Ovary (tissue), 9 donors: Measurements from ENCODE around the gene ANKRD26. TPM values are rescaled to one million over a fixed set of nuclear protein-coding genes. Genes with fewer than 3 reads are reported as not detected.

Source experiments
- DNase-seq, 5 donors: peaks; one replicate each; pipeline ENCODE4 v3.0.0-alpha.2; 2019 to 2020
- H3K27ac ChIP-seq, 2 donors: fragments of 200-600 bp; one replicate each; pipeline versions ENCODE4 v1.5.1 to v1.8.0; 2019 to 2022
- H3K27me3 ChIP-seq: fragments of 200-600 bp; one replicate; pipeline ENCODE4 v1.8.0; 2022
- H3K36me3 ChIP-seq: fragments of 200-600 bp; sonication (generic); one replicate; pipeline ENCODE4 v1.5.1; 2019
- H3K4me1 ChIP-seq: one replicate; pipeline ENCODE4 v1.8.1; 2013; ENCODE audit warnings: mild to moderate bottlenecking, moderate library complexity; ENCODE audit not compliant: insufficient read depth
- H3K4me3 ChIP-seq: fragments of 200-600 bp; sonication (generic); one replicate; pipeline ENCODE4 v1.5.1; 2017
- H3K9me3 ChIP-seq, 2 donors: fragments of 200-600 bp in 1 of 2; sonication (generic) in 1 of 2; one replicate each; pipeline versions ENCODE4 v1.5.1 to v1.8.1; 2013 to 2019; ENCODE audit warnings: mild to moderate bottlenecking in 1 of 2, moderate library complexity in 1 of 2
- CTCF ChIP-seq, 3 donors: fragments of 450-650 bp in 2 of 3; fragments of 200-600 bp in 1 of 3; IDR thresholded peaks; one replicate each; pipeline versions ENCODE4 v1.5.1 to v1.8.0; 2016 to 2022; ENCODE audit warnings: antibody characterized with exemption in 3 of 3, mild to moderate bottlenecking in 1 of 3
- EP300 ChIP-seq: sonication (generic); formaldehyde crosslinking; IDR thresholded peaks from one replicate; pipeline ENCODE4 v1.6.1; 2017; ENCODE audit warnings: antibody characterized with exemption
- POLR2A ChIP-seq: fragments of 450-650 bp; IDR thresholded peaks from one replicate; pipeline ENCODE4 v1.6.1; 2017; ENCODE audit warnings: antibody characterized with exemption, mild to moderate bottlenecking, moderate library complexity
- WGBS, 3 donors: extraction: QIAGEN DNeasy Blood & Tissue Kit in 1 of 3; methylation state at CpG; one replicate each; pipeline versions ENCODE4 v1.1.5 to v1.1.7; 2013 to 2017; 5-methylcytosine and 5-hydroxymethylcytosine counted together
- intact Hi-C, 4 donors: fragments of 100-400 bp; cut with DNase I; formaldehyde crosslinking; loops; one replicate each; pipeline versions ENCODE4 v1.11.0 to v1.15.1; 2022 to 2023
- polyA plus RNA-seq, 2 donors: library from polyadenylated mRNA; stranded (reverse); fragments of 200-250 nt in 1 of 2; fragments of 350-450 nt in 1 of 2; fragmentation: Illumina TruSeq in 1 of 2; extraction: RNeasy Lipid Tissue Mini Kit (QIAGEN cat#74804) in 1 of 2; gene quantifications; one replicate each; pipeline ENCODE4 v1.2.3, GENCODE V29; 2013 to 2014
- total RNA-seq, 7 donors: library from RNA; depleted of rRNA in 2 of 7; stranded (reverse); fragments of >200 nt in 2 of 7; fragmentation: NEBNext Ultra II Directional in 3 of 7; extraction: Animal tissue kit (Norgen Biotek cat#: 25700) in 3 of 7; gene quantifications; one replicate each; pipeline versions ENCODE4 v1.1.0 to v1.2.4, GENCODE V29; 2016 to 2023
- donor health status: DM: no; HTN: no; CAD: no; lungs with moderate emphysema.
- donor health status: DM: no; HTN: no; CAD: no.
- donor health status: Bipolar disorder and iron deficiency.
- donor health status: DM: yes; HTN: yes; CAD: no.
- donor health status: DM: no; HTN: no; CAD: no.
- donor health status: DM: yes; HTN: yes; CAD: no.

Gene ANKRD26
- total and polyA plus RNA-seq, 9 donors = 2.2 to 12.1 (median 8.2) TPM

GRCh38 chr10:26982058-26982457 is 118.2 kb downstream of the ANKRD26 start:
- H3K27ac ChIP-seq = no peak overlapping the region
- no peaks in the 10 kb centered on the region for H3K4me1 ChIP-seq
- WGBS, 3 donors = 85 to 94% (median 86%) methylated on average over 1 of the region's 1 CpG
- H3K36me3 ChIP-seq = no peaks in the 10 kb centered on the region
- intact Hi-C loops = no loop called here
- H3K27me3 ChIP-seq = no peaks in the 10 kb centered on the region
- DNase-seq = no peak
- H3K9me3 ChIP-seq = no peaks in the 10 kb centered on the region
- TF ChIP-seq EP300 (no peak), CTCF (IDR thresholded peaks at IDR 0.05) (no peak), POLR2A (no peak)
- H3K4me3 ChIP-seq = no peak overlapping the region

DNA sequence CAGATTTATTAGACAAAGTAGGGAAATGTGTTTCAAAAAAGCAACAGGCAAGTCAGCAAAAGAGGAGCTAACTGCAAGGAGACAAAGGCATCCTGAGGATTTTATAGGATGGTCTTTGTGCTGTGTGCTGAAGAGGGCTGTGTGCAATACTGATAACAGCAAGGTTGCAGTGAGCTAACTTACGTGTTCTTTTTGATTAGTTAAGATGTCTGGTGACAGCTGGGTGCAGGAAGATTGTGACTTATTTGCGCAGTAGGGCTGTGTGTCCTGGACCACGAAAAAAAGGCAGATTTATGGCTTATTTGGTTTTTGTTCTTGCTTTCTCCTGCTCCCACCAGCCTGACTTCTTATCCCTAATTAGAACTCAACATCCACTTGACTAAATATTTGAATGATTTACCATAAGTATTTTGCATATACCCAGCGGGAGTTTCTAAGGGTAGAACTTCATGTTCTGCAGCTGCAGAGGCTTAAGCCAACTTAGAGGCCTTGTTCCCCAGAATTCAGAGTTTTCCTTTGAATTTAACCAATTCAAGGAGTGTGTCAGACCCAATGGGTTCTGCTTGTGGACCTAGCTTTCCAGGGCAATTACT is 119.0 kb downstream of the ANKRD26 start:
- Histone ChIP-seq H3K4me3 (no peak overlapping the region), H3K9me3 (no peaks in the 10 kb centered on the region), H3K27ac (no peak overlapping the region), H3K27me3 (no peaks in the 10 kb centered on the region), H3K36me3 (no peaks in the 10 kb centered on the region), H3K4me1 (no peaks in the 10 kb centered on the region)
- TF ChIP-seq EP300 = no peak
- no peak for TF ChIP-seq POLR2A
- no peak for TF ChIP-seq CTCF (IDR thresholded peaks at IDR 0.05)
- intact Hi-C loops = no loop called here
- DNase-seq = no peak
- 68 to 75% (median 74%) methylated on average over 4 of the region's 4 CpGs for whole genome bisulfite sequencing, 3 donors

- no peak overlapping the region for H3K27ac ChIP-seq
- H3K27me3 ChIP-seq = no peaks in the 10 kb centered on the region
- no peaks in the 10 kb centered on the region for H3K36me3 ChIP-seq
- no peak for TF ChIP-seq CTCF (IDR thresholded peaks at IDR 0.05)
- TF ChIP-seq EP300 = no peak
- no peak for TF ChIP-seq POLR2A
- DNase-seq = no peak
- no peaks in the 10 kb centered on the region for H3K4me1 ChIP-seq
- intact Hi-C loops = no loop called here
- 89 to 92% (median 91%) methylated on average over 4 of the region's 4 CpGs for WGBS, 3 donors
- H3K9me3 ChIP-seq = no peaks in the 10 kb centered on the region
- no peak overlapping the region for H3K4me3 ChIP-seq
Measured at GRCh38 chr10:26978519-26978918, 121.8 kb downstream of the ANKRD26 start.

GRCh38 chr10:26977635-26978034 is 122.7 kb downstream of the ANKRD26 start:
- DNase-seq = no peak
- no peak overlapping the region for H3K4me3 ChIP-seq
- WGBS, 3 donors = 84 to 86% (median 86%) methylated on average over 2 of the region's 2 CpGs
- no peaks in the 10 kb centered on the region for H3K9me3 ChIP-seq
- no peaks in the 10 kb centered on the region for H3K27me3 ChIP-seq
- H3K4me1 ChIP-seq = no peaks in the 10 kb centered on the region
- no peaks in the 10 kb centered on the region for H3K36me3 ChIP-seq
- H3K27ac ChIP-seq = no peak overlapping the region
- TF ChIP-seq POLR2A (no peak), CTCF (IDR thresholded peaks at IDR 0.05) (no peak), EP300 (no peak)
- intact Hi-C loops = no loop called here
